ENCODE data around the gene MRTFA.
"Not testable (repeated sequence)": the region's sequence is repeated elsewhere in the genome, so short reads cannot be mapped to it uniquely, and the experiment has no call there.

MRTFA gene

DNA sequence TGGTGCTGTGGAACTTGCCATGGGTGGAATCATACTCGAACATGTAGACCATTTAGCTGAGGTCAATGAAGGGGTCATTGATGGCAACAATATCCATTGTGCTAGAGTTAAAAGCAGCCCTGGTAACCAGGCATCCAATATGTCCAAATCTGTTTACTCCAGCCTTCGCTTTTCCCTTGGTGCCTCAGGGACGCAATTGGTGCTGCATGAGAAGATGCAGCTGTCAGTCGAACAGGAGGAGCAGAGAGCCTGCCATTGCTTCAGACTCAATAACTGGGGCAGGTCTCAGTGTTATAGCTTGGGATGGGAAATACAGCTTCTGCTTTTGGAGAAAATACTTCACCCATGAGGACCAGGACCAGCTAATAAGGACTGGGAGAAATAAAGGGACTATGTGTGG lies 37.8 kb upstream of the MRTFA start:
- no peak overlapping the region for H3K9ac ChIP-seq (ENCODE audit: low read depth, low read length)
- no peaks in the 10 kb centered on the region for H3K9me3 ChIP-seq (ENCODE audit: insufficient read depth, low read depth, low read length)
- H3K36me3 ChIP-seq (ENCODE audit: insufficient read depth, low read depth, low read length) = no peaks in the 10 kb centered on the region
- H3K4me1 ChIP-seq (ENCODE audit: insufficient read depth, low read length) = peaks cover 7% of the 10 kb centered on the region
- H3K27ac ChIP-seq (ENCODE audit: low read length) = no peak overlapping the region
- no peak overlapping the region for H3K4me3 ChIP-seq (ENCODE audit: low read length)
- peaks cover 6% of the 10 kb centered on the region for H3K27me3 ChIP-seq (ENCODE audit: insufficient read depth, low read length)

DNA sequence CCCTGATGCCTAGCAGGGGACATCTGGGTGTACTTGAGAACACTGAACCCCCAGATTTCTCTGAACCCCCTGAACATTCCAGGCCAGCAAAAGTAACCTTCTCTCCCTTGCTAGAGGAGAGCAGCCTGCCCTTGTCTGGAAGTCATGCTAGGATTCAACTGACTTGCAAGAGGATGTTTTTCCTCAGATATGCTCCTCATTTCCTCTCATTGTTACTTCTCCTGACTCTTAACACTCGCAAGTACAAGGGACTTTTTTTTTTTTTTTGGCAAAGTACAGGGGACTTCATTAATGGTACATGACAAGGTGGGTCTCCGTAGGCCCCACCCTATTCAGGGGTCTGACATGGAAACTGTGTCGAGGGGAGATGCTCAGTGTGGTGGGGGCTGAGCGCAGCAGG lies 36.5 kb upstream of the MRTFA start:
- Histone ChIP-seq H3K4me1 (ENCODE audit: insufficient read depth, low read length) (no peaks in the 10 kb centered on the region), H3K4me3 (ENCODE audit: low read length) (no peak overlapping the region), H3K27ac (ENCODE audit: low read length) (no peak overlapping the region), H3K27me3 (ENCODE audit: insufficient read depth, low read length) (no peaks in the 10 kb centered on the region), H3K9ac (ENCODE audit: low read depth, low read length) (no peak overlapping the region), H3K9me3 (ENCODE audit: insufficient read depth, low read depth, low read length) (no peaks in the 10 kb centered on the region), H3K36me3 (ENCODE audit: insufficient read depth, low read depth, low read length) (no peaks in the 10 kb centered on the region)

DNA sequence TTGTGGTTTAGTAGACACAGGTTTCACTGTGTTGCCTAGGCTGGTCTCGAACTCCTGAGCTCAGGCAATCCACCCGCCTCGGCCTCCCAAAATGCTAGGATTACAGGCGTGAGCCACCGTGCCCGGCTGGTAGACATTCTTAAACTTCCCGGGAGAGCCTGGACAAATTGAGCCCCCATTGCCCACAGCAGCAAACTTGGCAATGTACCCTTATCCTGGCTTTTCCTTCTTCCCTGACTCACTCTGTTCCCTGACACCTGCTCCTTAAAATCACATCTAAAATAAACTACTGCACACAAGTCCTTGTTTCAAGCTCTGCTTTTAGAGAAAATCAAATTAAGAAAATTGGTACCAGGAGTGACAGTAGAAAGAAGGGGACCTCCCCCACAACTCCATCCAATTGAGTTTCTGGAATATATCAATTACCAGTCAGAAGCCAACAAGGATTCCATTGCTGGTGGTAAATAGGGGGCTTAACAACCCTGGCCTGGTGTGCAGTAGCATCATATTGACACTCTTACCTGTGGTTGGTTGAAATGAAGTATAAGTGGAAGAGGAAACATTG lies 35.4 kb upstream of the MRTFA start:
- H3K9me3 ChIP-seq (ENCODE audit: insufficient read depth, low read depth, low read length) = no peaks in the 10 kb centered on the region
- H3K36me3 ChIP-seq (ENCODE audit: insufficient read depth, low read depth, low read length) = no peaks in the 10 kb centered on the region
- no peaks in the 10 kb centered on the region for H3K4me1 ChIP-seq (ENCODE audit: insufficient read depth, low read length)
- no peak overlapping the region for H3K27ac ChIP-seq (ENCODE audit: low read length)
- no peak overlapping the region for H3K4me3 ChIP-seq (ENCODE audit: low read length)
- no peak overlapping the region for H3K9ac ChIP-seq (ENCODE audit: low read depth, low read length)
- H3K27me3 ChIP-seq (ENCODE audit: insufficient read depth, low read length) = no peaks in the 10 kb centered on the region

DNA sequence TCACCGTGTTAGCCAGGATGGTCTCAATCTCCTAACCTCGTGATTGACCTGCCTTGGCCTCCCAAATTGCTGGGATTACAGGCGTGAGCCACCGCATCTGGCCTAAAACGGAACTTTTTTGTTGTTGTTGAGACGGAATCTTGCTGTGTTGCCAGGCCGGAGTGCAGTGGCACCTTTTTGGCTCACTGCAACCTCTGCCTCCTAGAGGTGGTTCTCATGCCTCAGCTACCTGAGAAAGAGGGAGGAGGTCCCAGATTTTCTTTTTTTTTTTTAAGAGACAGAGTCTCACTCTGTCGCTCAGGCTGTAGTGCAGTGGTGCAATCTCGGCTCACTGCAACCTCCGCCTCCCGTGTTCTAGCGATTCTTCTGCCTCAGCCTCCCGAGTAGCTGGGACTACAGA lies 34.9 kb upstream of the MRTFA start:
- Histone ChIP-seq H3K9me3 (ENCODE audit: insufficient read depth, low read depth, low read length) (no peaks in the 10 kb centered on the region), H3K27me3 (ENCODE audit: insufficient read depth, low read length) (no peaks in the 10 kb centered on the region), H3K4me1 (ENCODE audit: insufficient read depth, low read length) (no peaks in the 10 kb centered on the region), H3K27ac (ENCODE audit: low read length) (no peak overlapping the region), H3K9ac (ENCODE audit: low read depth, low read length) (no peak overlapping the region), H3K4me3 (ENCODE audit: low read length) (no peak overlapping the region), H3K36me3 (ENCODE audit: insufficient read depth, low read depth, low read length) (no peaks in the 10 kb centered on the region)

DNA sequence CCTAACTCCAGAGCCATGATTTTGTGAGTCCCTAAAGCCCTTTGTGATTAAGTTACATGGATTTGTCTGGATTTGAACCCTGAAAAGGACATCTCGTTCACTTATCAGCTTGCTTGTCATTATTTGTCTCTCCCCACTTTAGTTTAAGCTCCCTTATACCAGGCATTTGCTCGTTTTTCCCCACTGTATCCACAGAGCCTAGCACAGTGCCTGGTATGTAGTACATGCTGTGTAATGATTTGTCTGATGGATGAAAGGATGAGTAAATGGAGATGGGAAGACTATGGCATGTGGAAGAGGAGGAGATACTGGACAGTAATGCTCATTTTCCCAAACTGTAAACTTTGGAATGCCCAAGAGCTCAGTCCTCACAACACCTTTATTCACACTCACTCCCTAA lies 33.5 kb upstream of the MRTFA start:
- H3K9ac ChIP-seq (ENCODE audit: low read depth, low read length) = no peak overlapping the region
- no peaks in the 10 kb centered on the region for H3K27me3 ChIP-seq (ENCODE audit: insufficient read depth, low read length)
- no peaks in the 10 kb centered on the region for H3K4me1 ChIP-seq (ENCODE audit: insufficient read depth, low read length)
- H3K9me3 ChIP-seq (ENCODE audit: insufficient read depth, low read depth, low read length) = no peaks in the 10 kb centered on the region
- H3K36me3 ChIP-seq (ENCODE audit: insufficient read depth, low read depth, low read length) = no peaks in the 10 kb centered on the region
- H3K27ac ChIP-seq (ENCODE audit: low read length) = no peak overlapping the region
- no peak overlapping the region for H3K4me3 ChIP-seq (ENCODE audit: low read length)

DNA sequence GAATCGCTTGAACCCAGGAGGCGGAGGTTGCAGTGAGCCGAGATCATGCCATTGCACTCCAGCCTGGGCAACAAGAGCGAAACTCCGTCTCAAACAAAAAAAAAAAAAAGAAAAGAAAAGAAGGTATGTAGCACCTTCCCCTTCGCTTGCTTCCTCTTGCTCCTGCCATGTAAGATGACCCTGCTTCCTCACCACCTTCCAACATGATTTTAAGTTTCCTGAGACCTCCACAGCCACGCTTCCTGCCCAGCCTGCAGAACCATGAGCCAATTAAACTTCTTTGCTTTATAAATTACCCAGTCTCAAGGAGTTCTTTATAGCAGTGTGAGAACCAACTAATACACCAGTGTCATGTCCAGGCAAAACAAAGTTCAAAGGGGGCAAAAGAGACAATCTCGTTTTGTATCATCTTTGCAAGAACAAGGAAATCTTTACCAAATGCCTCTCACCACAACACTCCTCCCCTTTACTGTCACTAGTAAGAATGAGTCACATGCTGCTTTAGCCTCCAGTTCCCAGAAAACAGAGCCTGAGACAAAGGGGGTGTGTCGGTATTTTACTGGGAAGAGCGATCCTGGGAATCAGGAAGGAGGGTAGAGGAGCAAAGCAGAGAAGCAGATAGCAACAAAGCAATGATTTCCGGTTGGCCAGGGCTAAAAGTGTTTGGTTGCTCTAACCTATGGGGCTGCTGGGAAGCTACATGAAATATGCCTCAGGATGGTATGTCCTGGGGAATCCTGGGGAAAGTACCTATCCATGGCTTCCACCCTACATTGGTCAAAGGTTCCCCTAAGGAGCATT lies 32.3 kb upstream of the MRTFA start:
- H3K9me3 ChIP-seq (ENCODE audit: insufficient read depth, low read depth, low read length) = no peaks in the 10 kb centered on the region
- no peak overlapping the region for H3K27ac ChIP-seq (ENCODE audit: low read length)

DNA sequence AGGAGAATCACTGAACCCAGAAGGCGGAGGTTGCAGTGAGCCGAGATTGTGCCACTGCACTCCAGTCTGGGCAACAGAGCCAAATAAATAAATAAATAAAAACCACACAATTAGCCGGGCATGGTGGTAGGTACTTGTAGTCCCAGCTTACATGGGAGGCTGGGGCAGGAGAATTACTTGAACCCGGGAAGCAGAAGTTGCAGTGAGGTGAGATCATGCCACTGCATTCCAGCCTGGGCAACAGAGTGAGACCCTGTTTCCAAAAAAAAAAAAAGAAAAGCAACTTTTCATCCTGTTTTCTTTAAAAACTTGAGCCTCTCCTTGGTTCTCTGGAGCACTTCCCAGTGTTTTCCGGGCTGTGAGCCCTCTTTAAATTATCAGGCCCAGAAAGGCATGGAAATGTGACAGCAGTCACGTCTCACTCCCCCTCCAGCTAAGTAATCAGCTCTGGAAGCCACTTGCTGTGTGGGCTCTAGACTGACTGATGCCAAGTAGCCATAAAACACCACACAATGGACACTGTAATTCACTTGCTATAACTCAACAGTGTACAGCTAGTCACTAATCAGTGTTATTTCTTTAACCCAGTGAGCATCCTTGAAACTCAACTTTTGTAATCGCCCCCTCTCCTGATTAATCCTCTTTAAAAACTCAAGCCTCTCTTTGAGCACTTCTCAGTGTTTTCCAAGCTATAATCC lies 29.8 kb upstream of the MRTFA start:
- Histone ChIP-seq H3K4me1 (ENCODE audit: insufficient read depth, low read length) (no peaks in the 10 kb centered on the region), H3K27me3 (ENCODE audit: insufficient read depth, low read length) (no peaks in the 10 kb centered on the region), H3K36me3 (ENCODE audit: insufficient read depth, low read depth, low read length) (no peaks in the 10 kb centered on the region), H3K27ac (ENCODE audit: low read length) (no peak overlapping the region), H3K9me3 (ENCODE audit: insufficient read depth, low read depth, low read length) (no peaks in the 10 kb centered on the region), H3K9ac (ENCODE audit: low read depth, low read length) (no peak overlapping the region), H3K4me3 (ENCODE audit: low read length) (no peak overlapping the region)

More for the DNA sequence above, 32.3 kb upstream of the MRTFA start:
- Histone ChIP-seq H3K9ac (ENCODE audit: low read depth, low read length) (no peak overlapping the region), H3K4me3 (ENCODE audit: low read length) (no peak overlapping the region), H3K36me3 (ENCODE audit: insufficient read depth, low read depth, low read length) (no peaks in the 10 kb centered on the region), H3K4me1 (ENCODE audit: insufficient read depth, low read length) (no peaks in the 10 kb centered on the region), H3K27me3 (ENCODE audit: insufficient read depth, low read length) (no peaks in the 10 kb centered on the region)

DNA sequence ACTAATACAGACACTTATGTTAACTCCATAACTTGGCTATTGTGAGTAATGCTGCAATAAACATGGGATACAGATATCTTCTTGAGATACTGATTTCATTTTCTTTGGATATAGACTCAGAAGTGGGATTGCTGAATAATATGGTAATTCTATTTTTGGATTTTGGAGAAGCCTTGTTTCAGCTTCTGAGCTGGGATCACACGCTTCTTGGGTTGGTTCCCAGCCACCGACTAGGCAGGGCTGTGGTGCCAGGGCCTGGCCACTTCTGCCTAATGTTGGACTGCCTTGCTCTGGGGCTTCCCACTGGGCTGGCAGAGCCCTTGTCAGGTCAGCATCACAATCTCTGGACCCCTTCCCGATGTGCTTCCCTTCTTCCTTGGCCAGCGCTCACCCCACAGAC lies 28.8 kb upstream of the MRTFA start:
- Histone ChIP-seq H3K9ac (ENCODE audit: low read depth, low read length) (no peak overlapping the region), H3K4me3 (ENCODE audit: low read length) (no peak overlapping the region), H3K36me3 (ENCODE audit: insufficient read depth, low read depth, low read length) (no peaks in the 10 kb centered on the region), H3K27ac (ENCODE audit: low read length) (no peak overlapping the region), H3K9me3 (ENCODE audit: insufficient read depth, low read depth, low read length) (no peaks in the 10 kb centered on the region), H3K27me3 (ENCODE audit: insufficient read depth, low read length) (no peaks in the 10 kb centered on the region), H3K4me1 (ENCODE audit: insufficient read depth, low read length) (no peaks in the 10 kb centered on the region)

DNA sequence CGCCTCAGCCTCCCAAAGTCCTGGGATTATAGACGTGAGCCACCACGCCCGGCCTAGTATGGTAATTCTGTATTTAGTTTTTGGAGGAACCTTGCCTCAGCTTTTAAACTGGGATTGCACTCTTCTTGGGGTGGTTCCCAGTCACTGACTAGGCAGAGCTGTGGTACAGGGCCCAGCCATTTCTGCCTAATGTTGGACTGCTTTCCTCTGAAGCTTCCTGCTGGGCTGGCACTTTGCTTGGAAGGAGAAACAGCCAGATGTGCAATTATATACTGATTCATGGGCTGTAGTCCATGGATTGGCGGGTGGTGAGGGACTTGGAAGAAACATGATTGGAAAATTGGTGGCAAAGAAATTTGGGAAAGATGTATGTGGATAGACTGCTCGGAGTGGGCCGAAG lies 25.2 kb upstream of the MRTFA start:
- Histone ChIP-seq H3K4me3 (ENCODE audit: low read length) (no peak overlapping the region), H3K4me1 (ENCODE audit: insufficient read depth, low read length) (no peaks in the 10 kb centered on the region), H3K36me3 (ENCODE audit: insufficient read depth, low read depth, low read length) (no peaks in the 10 kb centered on the region), H3K27me3 (ENCODE audit: insufficient read depth, low read length) (no peaks in the 10 kb centered on the region), H3K27ac (ENCODE audit: low read length) (no peak overlapping the region), H3K9ac (ENCODE audit: low read depth, low read length) (no peak overlapping the region), H3K9me3 (ENCODE audit: insufficient read depth, low read depth, low read length) (no peaks in the 10 kb centered on the region)

DNA sequence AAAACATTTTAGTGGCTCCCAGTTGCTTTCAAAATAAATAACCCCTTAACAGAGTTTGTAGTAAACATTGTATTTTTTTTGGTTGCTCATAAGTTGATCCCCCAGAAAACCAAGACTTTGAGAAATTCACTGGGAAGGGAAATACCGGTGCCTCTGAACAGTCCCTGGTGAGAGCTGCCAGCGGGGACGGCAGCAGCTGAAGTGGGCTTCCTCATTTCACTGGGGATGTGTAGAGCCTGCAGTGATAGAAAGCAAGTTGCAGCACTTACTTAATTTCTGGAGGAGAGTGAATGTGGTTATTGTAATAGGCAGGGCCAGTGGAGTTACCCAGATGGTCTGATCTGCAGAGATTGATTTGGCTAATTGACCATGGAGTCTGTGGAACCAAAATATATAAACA lies 24.2 kb upstream of the MRTFA start:
- no peak overlapping the region for H3K27ac ChIP-seq (ENCODE audit: low read length)
- no peak overlapping the region for H3K9ac ChIP-seq (ENCODE audit: low read depth, low read length)
- no peaks in the 10 kb centered on the region for H3K27me3 ChIP-seq (ENCODE audit: insufficient read depth, low read length)
- H3K36me3 ChIP-seq (ENCODE audit: insufficient read depth, low read depth, low read length) = no peaks in the 10 kb centered on the region
- H3K9me3 ChIP-seq (ENCODE audit: insufficient read depth, low read depth, low read length) = no peaks in the 10 kb centered on the region
- H3K4me1 ChIP-seq (ENCODE audit: insufficient read depth, low read length) = no peaks in the 10 kb centered on the region
- H3K4me3 ChIP-seq (ENCODE audit: low read length) = no peak overlapping the region

DNA sequence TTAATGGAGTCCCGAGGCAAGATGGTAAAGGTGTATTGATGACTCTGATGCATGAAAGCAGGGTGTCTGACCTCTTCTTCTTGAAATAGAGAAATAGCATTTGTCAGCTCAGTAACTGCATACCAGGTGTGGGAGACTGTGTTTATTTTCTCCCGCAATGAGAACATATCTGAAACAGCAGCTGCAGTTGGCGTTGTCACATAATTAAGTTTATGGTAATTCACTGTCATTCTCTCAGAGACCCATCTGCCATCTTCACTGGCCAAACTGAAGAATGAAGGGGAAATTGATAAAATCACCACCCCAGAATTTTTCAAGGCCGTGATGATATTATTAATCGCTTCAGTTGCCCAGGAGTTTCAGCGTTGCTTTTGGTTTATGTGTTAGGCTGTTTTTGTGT lies 22.6 kb upstream of the MRTFA start:
- H3K4me1 ChIP-seq (ENCODE audit: insufficient read depth, low read length) = peaks cover 5% of the 10 kb centered on the region; the same call in 1 of the 2 replicates
- H3K4me3 ChIP-seq (ENCODE audit: low read length) = no peak overlapping the region
- no peak overlapping the region for H3K27ac ChIP-seq (ENCODE audit: low read length)
- no peak overlapping the region for H3K9ac ChIP-seq (ENCODE audit: low read depth, low read length)
- H3K9me3 ChIP-seq (ENCODE audit: insufficient read depth, low read depth, low read length) = no peaks in the 10 kb centered on the region
- H3K27me3 ChIP-seq (ENCODE audit: insufficient read depth, low read length) = no peaks in the 10 kb centered on the region
- no peaks in the 10 kb centered on the region for H3K36me3 ChIP-seq (ENCODE audit: insufficient read depth, low read depth, low read length)

DNA sequence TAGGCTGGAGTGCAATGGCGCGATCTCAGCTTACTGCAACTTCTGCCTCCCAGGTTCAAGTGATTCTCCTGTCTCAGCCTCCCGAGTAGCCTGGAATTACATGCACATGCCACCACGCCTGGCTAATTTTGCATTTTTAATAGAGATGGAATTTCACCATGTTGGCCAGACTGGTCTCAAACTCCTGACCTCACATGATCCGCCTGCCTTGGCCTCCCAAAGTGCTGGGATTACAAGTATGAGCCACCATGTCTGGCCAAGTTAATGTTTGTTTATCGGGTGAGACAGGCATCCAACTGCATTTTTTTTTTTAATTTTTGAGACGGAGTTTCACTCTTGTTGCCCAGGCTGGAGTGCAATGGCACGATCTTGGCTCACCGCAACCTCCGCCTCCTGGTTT lies 20.1 kb upstream of the MRTFA start:
- not testable (repeated sequence) for H3K9ac ChIP-seq (ENCODE audit: low read depth, low read length); H3K27me3 ChIP-seq (ENCODE audit: insufficient read depth, low read length); H3K4me1 ChIP-seq (ENCODE audit: insufficient read depth, low read length); H3K27ac ChIP-seq (ENCODE audit: low read length); H3K9me3 ChIP-seq (ENCODE audit: insufficient read depth, low read depth, low read length); H3K36me3 ChIP-seq (ENCODE audit: insufficient read depth, low read depth, low read length); H3K4me3 ChIP-seq (ENCODE audit: low read length)

Data from iPS-20b (cell line).